GM18511 (cell line): Measurements from ENCODE around the gene TP53TG3C.
"Not testable (repeated sequence)": the region's sequence is repeated elsewhere in the genome, so short reads cannot be mapped to it uniquely, and the experiment has no call there.

Experiments
- ATAC-seq: cut with Tn5 transposase; IDR thresholded peaks from one replicate; pipeline ENCODE4 v1.9.1; 2021; ENCODE audit warnings: mild to moderate bottlenecking, moderate library complexity; ENCODE audit not compliant: unreplicated experiment

TP53TG3C gene

DNA sequence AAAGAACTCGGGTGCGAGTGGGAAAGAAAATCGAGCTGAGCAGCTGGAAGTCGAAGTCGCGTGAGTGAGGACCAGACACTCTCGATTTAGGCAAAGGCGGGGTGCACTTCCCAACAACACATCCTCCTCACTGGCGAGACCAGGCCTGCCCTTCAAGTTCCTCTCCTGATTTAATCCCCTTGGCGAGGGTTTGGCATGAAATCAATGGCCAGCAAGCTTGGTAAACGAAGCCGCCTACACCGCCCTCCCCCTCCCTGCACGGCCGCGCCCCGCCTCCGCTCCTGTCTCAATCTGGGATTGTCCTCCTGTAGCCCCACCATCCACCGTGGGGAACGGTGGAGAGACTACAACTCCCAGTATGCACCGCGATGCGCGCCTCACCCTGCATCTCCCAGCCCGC is at the start of gene TP53TG3C:
TP53TG3C (plus strand) TSS at position 301 of the 400 bp plus-strand sequence; CDS start at position 369, 68 bp downstream.
- not testable (repeated sequence) for ATAC-seq
